ENCODE data around the gene PPARG. TPM values are rescaled to one million over a fixed set of nuclear protein-coding genes. Genes with fewer than 3 reads are reported as not detected.

The PPARG gene
- total and polyA plus RNA-seq, 2 of the 13 experiments (the other 11 are each of a cell fraction or from before 2014, with no cell fraction given) = 13.9 to 58.3 TPM

DNA sequence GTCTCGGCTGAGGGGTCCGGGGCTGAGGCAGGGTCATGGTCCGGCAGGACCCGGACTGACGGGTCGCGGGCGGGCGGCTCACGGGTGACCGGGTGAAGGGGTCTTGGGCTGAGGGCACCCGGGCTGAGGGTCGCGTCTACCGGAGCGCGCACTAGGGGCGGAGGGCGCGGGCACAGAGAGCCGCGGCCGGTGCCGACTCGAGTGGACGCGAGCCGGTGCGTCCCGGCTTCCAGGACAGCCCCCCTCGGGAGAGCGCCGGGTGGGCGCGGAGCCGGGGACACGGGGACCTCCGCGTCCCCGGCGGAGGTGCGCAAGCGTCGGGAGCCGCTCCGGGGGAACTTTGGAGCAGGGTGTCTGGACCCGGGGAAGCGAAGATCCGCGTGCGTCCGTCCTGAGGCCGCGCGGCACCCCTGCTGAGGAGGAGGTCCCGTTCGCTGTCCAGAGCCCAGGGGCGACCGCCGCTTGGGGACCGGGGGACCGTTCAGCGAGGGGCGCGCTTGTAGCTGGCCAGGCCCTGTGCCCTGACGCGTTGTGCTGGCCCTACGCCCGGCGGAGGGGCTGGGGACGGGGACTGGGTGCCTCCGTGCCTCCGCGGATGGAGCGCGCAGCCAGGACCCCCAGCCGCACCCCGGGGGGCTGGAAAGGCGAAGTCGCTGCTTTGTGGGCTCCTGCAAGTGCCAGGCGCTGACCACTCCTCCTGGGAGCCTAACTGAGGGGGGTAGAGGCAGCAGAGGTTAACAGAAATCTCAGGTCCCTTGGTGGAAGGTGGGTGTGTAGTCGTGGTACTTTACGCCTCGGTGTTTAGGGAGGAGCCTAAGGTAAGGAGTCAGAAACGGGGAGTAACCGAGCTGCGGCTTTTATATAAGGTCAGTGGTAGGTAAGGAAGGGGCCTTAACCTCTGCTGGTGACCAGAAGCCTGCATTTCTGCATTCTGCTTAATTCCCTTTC, at the start of gene PPARG (continued):
- TF ChIP-seq GMEB1 (CRISPR knock-in tag; IDR thresholded peaks at IDR 0.05; ENCODE audit: borderline replicate concordance) (no peak; the same call in 1 of the 2 replicates), NR0B2 (CRISPR knock-in tag; IDR thresholded peaks at IDR 0.05) (no peak; the same call in 1 of the 2 replicates), PITX1 (CRISPR knock-in tag; IDR thresholded peaks at IDR 0.05) (no peak), AHR (CRISPR knock-in tag; IDR thresholded peaks at IDR 0.05) (no peak), ZNF7 (CRISPR knock-in tag; IDR thresholded peaks at IDR 0.05) (no peak), NKX3-1 (CRISPR knock-in tag; IDR thresholded peaks at IDR 0.05) (no peak), BRCA1 (CRISPR knock-in tag; IDR thresholded peaks at IDR 0.05) (no peak), TCF12 (IDR thresholded peaks at IDR 0.05) (no peak), TCF12 (CRISPR knock-in tag; IDR thresholded peaks at IDR 0.05) (0 out of 2 replicates have a peak, but pooled peaks have one; percentile 23), ZNF598 (CRISPR knock-in tag; IDR thresholded peaks at IDR 0.05; ENCODE audit: borderline replicate concordance) (peak; percentile 63; the same call in 1 of the 2 replicates), TARDBP (CRISPR knock-in tag; IDR thresholded peaks at IDR 0.05) (peak; percentile 45; the same call in 1 of the 2 replicates), REXO4 (CRISPR knock-in tag; IDR thresholded peaks at IDR 0.05; ENCODE audit: borderline replicate concordance) (no peak), ATAD3A (CRISPR knock-in tag; IDR thresholded peaks at IDR 0.05) (no peak), ETV5 (CRISPR knock-in tag; IDR thresholded peaks at IDR 0.05; ENCODE audit: borderline replicate concordance) (no peak), SMARCE1 (IDR thresholded peaks at IDR 0.05; ENCODE audit: borderline replicate concordance) (no peak), HNRNPUL1 (IDR thresholded peaks at IDR 0.05; ENCODE audit: low read depth, low read length) (no peak), FLYWCH1 (CRISPR knock-in tag; IDR thresholded peaks at IDR 0.05) (no peak), ATF7-NPFF (CRISPR knock-in tag; IDR thresholded peaks at IDR 0.05; ENCODE audit: low read depth) (peak; percentile 55; the same call in 1 of the 2 replicates), MIXL1 (CRISPR knock-in tag; IDR thresholded peaks at IDR 0.05) (no peak), ZNF746 (CRISPR knock-in tag; IDR thresholded peaks at IDR 0.05) (no peak), ONECUT2 (CRISPR knock-in tag; IDR thresholded peaks at IDR 0.05) (no peak), FOSL1 (CRISPR knock-in tag; IDR thresholded peaks at IDR 0.05; ENCODE audit: borderline replicate concordance) (no peak), CREB1 (IDR thresholded peaks at IDR 0.05) (no peak), CREB1 (CRISPR knock-in tag; IDR thresholded peaks at IDR 0.05) (no peak)
- TF ChIP-seq, protein P1, sequence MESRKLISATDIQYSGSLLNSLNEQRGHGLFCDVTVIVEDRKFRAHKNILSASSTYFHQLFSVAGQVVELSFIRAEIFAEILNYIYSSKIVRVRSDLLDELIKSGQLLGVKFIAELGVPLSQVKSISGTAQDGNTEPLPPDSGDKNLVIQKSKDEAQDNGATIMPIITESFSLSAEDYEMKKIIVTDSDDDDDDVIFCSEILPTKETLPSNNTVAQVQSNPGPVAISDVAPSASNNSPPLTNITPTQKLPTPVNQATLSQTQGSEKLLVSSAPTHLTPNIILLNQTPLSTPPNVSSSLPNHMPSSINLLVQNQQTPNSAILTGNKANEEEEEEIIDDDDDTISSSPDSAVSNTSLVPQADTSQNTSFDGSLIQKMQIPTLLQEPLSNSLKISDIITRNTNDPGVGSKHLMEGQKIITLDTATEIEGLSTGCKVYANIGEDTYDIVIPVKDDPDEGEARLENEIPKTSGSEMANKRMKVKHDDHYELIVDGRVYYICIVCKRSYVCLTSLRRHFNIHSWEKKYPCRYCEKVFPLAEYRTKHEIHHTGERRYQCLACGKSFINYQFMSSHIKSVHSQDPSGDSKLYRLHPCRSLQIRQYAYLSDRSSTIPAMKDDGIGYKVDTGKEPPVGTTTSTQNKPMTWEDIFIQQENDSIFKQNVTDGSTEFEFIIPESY (CRISPR knock-in tag; IDR thresholded peaks at IDR 0.05) = no peak
- TF ChIP-seq, protein P2, sequence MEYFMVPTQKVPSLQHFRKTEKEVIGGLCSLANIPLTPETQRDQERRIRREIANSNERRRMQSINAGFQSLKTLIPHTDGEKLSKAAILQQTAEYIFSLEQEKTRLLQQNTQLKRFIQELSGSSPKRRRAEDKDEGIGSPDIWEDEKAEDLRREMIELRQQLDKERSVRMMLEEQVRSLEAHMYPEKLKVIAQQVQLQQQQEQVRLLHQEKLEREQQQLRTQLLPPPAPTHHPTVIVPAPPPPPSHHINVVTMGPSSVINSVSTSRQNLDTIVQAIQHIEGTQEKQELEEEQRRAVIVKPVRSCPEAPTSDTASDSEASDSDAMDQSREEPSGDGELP (IDR thresholded peaks at IDR 0.05; ENCODE audit: borderline replicate concordance, low read depth) = no peak
- TF ChIP-seq, protein P3, sequence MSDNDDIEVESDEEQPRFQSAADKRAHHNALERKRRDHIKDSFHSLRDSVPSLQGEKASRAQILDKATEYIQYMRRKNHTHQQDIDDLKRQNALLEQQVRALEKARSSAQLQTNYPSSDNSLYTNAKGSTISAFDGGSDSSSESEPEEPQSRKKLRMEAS (IDR thresholded peaks at IDR 0.05) = peak; percentile 37; the same call in 1 of the 2 replicates

Measured in HepG2 (cell line).